ENCODE measurements around the gene DGKH.

DNA sequence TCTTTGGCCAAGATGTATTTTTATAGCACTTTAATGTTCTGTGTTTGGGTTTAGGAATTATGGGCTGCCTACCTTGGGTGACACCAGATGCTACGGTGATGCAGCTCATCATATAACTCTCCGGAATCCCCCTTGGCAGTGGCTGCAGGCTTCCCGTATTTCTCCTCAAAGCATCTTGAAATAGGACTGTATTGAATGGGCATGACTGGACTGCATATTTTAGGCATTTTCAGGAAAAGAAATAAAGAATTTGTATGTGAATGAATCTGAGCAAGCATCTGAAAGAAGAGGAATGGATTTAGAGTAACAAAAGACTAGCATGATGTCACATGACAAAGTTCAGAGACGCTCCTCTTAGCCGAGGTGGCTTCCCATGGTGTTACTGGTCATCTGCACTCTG is 70.6 kb downstream of the DGKH start:
- TF ChIP-seq CTCF (IDR thresholded peaks at IDR 0.05) (no peak), POLR2AphosphoS5 (IDR thresholded peaks at IDR 0.05) (no peak)

Measured in prostate gland (tissue), 2 donors.